Fibroblast of mammary gland (primary cell): ENCODE measurements around the gene KEAP1.

Source experiments
- DNase-seq: peaks from one replicate; pipeline ENCODE4 v3.0.0-alpha.2; 2010; ENCODE audit warnings: low read depth
- H3K4me3 ChIP-seq: 2 replicates; pipeline ENCODE4 v1.5.1; 2011; ENCODE audit warnings: low read depth, mild to moderate bottlenecking, low read length, moderate library complexity; ENCODE audit not compliant: control insufficient read depth
- TF ChIP-seq, protein P1 (sequence below): conservative IDR thresholded peaks from 2 replicates; pipeline ENCODE4 v1.5.1; 2011; ENCODE audit warnings: low read depth, low read length, inconsistent platforms; ENCODE audit not compliant: control insufficient read depth, insufficient read depth

The KEAP1 gene

DNA sequence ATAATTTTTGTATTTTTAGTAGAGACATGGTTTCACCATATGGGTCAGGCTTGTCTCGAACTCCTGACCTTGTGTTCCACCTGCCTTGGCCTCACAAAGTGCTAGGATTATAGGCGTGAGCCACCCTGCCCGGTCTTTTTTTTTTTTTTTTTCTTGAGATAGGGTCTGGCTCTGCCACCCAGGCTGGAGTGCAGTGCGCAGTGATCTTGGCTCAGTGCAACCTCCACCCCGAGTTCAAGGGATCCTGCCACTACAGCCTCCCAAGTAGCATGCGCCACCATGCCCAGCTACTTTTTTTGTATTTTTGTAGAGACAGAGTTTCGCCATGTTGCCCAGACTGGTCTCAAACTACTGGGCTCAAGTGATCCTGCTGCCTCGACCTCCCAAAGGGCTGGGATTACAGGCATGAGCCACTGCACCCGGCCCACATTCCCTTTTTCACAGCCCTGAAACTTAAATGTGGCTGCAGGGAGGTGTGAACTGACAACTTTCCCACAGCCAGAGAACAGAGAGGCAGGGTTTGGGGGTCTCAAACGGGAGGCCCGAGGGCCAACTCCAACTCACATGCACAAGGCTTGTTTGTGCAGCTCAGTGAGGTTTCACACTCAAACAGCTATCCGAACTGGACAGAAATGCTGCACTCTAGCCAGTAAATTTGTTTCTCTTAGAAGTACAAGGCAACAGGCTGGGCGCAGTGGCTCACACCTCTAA lies 18.5 kb upstream of the KEAP1 start:
- TF ChIP-seq, protein P1, sequence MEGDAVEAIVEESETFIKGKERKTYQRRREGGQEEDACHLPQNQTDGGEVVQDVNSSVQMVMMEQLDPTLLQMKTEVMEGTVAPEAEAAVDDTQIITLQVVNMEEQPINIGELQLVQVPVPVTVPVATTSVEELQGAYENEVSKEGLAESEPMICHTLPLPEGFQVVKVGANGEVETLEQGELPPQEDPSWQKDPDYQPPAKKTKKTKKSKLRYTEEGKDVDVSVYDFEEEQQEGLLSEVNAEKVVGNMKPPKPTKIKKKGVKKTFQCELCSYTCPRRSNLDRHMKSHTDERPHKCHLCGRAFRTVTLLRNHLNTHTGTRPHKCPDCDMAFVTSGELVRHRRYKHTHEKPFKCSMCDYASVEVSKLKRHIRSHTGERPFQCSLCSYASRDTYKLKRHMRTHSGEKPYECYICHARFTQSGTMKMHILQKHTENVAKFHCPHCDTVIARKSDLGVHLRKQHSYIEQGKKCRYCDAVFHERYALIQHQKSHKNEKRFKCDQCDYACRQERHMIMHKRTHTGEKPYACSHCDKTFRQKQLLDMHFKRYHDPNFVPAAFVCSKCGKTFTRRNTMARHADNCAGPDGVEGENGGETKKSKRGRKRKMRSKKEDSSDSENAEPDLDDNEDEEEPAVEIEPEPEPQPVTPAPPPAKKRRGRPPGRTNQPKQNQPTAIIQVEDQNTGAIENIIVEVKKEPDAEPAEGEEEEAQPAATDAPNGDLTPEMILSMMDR = no peak
- DNase-seq = no peak
- no peak overlapping the region for H3K4me3 ChIP-seq

DNA sequence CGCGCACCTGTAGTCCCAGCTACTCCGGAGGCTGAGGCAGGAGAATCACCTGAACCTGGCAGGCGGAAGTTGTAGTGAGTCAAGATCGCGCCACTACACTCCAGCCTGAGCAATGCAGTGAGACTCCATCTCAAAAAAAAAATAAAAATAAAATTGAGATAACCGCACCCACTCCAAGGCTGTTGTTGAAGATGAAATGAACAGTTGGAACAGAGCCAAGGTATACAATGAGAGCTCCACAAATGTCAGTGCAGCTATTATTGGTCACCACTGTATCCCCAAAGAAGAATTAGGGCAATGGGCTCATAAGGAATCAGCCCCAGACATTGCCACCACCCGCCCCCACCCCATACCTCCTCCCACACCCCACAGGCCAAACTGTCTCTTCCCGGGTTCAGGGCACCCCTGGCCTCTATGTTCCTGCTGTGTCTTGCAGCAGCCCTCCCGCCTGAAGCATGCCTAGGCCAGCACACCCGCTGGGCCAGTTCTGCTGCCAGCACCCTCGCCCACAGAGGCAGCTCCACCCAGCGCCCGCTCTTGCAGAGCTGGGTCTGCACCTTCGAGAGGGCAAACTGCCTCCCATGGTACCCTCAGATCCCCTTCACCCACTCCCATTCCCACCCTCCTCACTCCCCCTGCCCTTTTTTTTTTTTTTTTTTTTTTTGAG lies 17.6 kb upstream of the KEAP1 start:
- no peak for DNase-seq
- H3K4me3 ChIP-seq = no peak overlapping the region
- TF ChIP-seq, protein P1 = no peak

DNA sequence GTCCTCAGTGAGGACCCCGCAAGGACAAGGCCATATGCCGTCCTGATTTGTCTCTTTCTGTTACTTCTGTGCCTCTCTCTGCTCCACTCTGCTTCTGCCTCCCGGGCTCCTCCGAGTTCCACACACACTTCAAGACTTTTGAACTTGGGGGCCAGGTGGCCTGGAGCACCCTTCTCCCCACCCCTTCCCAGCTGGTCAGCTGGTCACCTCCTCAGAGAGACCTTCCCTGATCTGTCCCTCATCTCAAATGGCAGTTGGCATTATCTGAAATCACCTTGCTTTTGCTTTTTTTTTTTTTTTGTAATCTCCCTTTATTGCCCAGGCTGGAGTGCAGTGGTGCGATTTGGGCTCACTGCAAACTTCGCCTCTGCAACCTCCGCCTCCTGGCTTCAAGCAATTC lies 16.3 kb upstream of the KEAP1 start:
- no peak overlapping the region for H3K4me3 ChIP-seq
- TF ChIP-seq, protein P1 = no peak
- no peak for DNase-seq

DNA sequence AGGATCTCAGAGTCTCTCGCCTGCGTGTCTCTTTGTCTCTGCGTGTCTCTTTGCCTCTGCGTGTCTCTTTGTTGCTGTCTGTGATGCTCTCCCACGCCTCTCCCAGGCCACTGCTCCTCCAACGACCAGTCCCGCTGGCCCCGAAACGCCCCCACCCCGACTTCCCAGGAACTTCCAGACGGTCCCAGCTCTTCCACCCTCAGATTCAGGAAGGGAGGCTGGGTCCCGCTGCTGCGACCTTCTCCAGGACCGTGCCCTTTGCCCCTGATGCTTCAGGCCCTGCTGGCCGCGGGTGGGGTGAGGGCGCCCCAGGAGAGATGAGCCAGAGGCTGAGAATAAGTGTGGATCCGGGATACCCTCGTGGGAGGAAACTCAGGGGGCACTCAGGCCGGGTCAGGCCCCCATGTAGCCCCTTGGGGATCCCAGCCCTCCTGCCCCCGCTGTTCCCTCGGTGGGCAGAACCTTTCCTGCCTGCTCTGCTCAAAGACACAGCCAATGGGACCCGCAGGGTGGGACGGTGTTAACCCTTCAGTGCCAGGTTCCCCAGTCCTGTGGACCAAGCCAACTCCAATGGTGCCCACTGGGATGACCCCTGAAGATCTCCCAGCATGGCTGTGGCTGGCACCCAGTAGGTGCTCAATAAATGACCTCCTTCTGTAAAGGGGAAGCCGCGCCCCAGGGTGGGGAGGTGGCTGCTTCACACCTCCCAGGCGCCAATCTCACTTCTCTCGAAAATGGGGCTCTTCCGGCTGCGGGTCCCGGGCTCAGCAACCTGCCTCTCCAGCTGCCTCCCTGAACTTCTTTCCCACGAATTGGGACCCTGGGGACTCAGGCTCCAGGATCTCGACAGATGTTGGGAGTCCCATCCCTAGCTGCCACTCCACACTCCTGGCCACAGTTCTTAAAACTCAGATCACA lies 15.5 kb upstream of the KEAP1 start:
- no peak for DNase-seq
- TF ChIP-seq, protein P1 = no peak
- no peak overlapping the region for H3K4me3 ChIP-seq

DNA sequence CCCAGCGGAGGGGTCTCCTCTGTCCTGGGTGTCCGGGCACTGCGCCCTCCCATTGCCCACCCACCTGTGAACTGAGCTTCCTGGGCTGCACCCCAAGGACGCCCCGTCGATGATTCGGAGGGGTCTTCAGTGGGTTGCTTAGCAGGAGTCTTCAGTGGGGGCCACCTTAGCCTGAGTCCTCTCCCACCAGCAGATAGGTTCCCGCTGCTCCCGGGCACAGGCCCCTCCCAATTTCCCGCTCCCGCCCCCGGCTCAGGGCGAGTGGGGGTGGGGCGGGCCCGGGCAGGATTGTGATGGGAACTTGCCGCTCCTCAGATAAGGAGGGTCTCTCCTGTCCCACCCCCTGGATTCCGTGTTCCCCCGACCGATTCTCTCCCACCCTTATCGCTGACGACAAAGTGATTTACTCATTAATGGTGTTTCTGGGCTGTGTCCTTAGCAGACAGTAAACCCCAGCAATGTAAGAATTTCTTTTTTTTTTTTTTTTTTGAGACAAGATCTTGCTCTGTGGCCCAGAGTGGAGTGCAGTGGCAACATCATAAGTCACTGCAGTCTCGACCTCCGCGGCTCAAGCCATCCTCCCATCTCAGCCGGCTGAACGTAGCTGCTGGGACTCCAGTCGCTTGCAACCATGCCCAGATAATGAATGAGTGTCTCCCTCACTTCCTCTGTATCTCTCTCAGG lies 14.7 kb upstream of the KEAP1 start:
- TF ChIP-seq, protein P1 = no peak
- H3K4me3 ChIP-seq = peak overlapping the region; percentile 40
- no peak for DNase-seq

DNA sequence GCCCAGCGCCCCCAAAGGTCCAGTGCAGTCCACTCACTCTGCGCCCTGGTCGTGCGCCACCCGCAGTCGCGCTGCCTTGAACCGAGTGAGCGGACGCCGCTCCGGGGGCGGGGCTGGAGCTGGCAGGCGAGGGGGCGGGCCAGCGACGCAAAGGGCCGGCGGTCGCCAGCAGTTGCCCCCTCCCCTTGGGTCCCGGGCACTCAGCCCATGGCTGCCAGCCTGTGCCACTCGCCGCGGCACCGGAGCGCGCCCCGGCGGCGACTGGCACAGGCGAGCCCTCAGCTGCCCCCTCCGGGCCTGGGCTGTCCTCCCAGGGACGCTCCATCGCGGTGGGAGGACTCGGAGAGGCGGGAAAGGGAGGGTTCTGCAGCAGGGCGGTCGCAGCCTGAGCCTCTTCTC lies 14.2 kb upstream of the KEAP1 start, which contains the start of gene S1PR5:
TSS of gene S1PR5 (minus strand) at position 87 of the 399 bp plus-strand sequence. CDS start 2,436 bp downstream, outside the sequence.
- TF ChIP-seq, protein P1 = no peak
- H3K4me3 ChIP-seq = peak within 1 kb of the TSS; percentile 40

More for the DNA sequence above, 14.2 kb upstream of the KEAP1 start, which contains the start of gene S1PR5:
- no peak for DNase-seq
